NCI-H526 (cell line): ENCODE measurements around the gene HMX2.
A peak's percentile ranks its signal among the peaks of the same experiment; 100 is the strongest.

Source experiments
- DNase-seq, 2 experiments: peaks; one replicate each; lab custom pipeline; 2025; lab: John Stamatoyannopoulos, UW

Gene HMX2

GRCh38 chr10:123139165-123139520 is 8.8 kb upstream of the HMX2 start:
- no peak for DNase-seq

GRCh38 chr10:123139521-123140163 is 8.3 kb upstream of the HMX2 start:
- peak; percentile 45 to 81 for DNase-seq

- DNase-seq: peak; percentile 31 to 85
Observed at GRCh38 chr10:123140164-123140982, 7.6 kb upstream of the HMX2 start.

GRCh38 chr10:123140983-123141390 is 6.9 kb upstream of the HMX2 start:
- DNase-seq: peak in 1 of 2 experiments; percentile 50

- peak; percentile 14 to 39 for DNase-seq
Observed at GRCh38 chr10:123141791-123142700, 5.9 kb upstream of the HMX2 start.

GRCh38 chr10:123142701-123143161 is 5.2 kb upstream of the HMX2 start:
- no peak for DNase-seq

- DNase-seq: no peak
Observed at GRCh38 chr10:123143162-123143824, 4.6 kb upstream of the HMX2 start.

GRCh38 chr10:123143825-123144168 is 4.1 kb upstream of the HMX2 start:
- DNase-seq: no peak

- DNase-seq: peak; percentile 90 to 94
Observed at GRCh38 chr10:123144697-123145541, 3.0 kb upstream of the HMX2 start.

GRCh38 chr10:123145542-123146012 is 2.4 kb upstream of the HMX2 start:
- peak in 1 of 2 experiments; percentile 69 for DNase-seq

- peak; percentile 27 to 73 for DNase-seq
Observed at GRCh38 chr10:123146013-123146893, 1.7 kb upstream of the HMX2 start.

GRCh38 chr10:123146894-123147634 is 872 bp upstream of the HMX2 start:
- DNase-seq: no peak

GRCh38 chr10:123148414-123149161 is 652 bp downstream of the HMX2 start:
- peak; percentile 31 to 33 for DNase-seq

- DNase-seq: no peak
Observed at GRCh38 chr10:123149162-123149567, 1.2 kb downstream of the HMX2 start.

- DNase-seq: peak in 1 of 2 experiments; percentile 66
Observed at GRCh38 chr10:123149568-123150270, 1.8 kb downstream of the HMX2 start.

- peak; percentile 24 to 85 for DNase-seq
Observed at GRCh38 chr10:123150271-123150985, 2.5 kb downstream of the HMX2 start.
